ENCODE measurements around the gene ASXL1.

ASXL1 gene

GRCh38 chr20:32416206-32416605, 58.1 kb downstream of the ASXL1 start:
- H3K36me3 ChIP-seq (ENCODE audit: control insufficient read depth, insufficient read depth, low read length, severe bottlenecking), result no peaks in the 10 kb centered on the region
- no peak overlapping the region for H3K4me3 ChIP-seq (ENCODE audit: low read length)
- no peaks in the 10 kb centered on the region for H3K27me3 ChIP-seq (replicated peaks; ENCODE audit: control insufficient read depth, insufficient read depth, low read length)
- no peak overlapping the region for H3K9ac ChIP-seq (ENCODE audit: low read length)
- no peaks in the 10 kb centered on the region for H3K4me1 ChIP-seq (ENCODE audit: control insufficient read depth, insufficient read depth, low read length)
- DNase-seq (ENCODE audit: low read depth), result no peak
- H3K9me3 ChIP-seq (ENCODE audit: control insufficient read depth, low read length), result no peaks in the 10 kb centered on the region

- Histone ChIP-seq H3K9me3 (ENCODE audit: control insufficient read depth, low read length) (no peaks in the 10 kb centered on the region), H3K4me1 (ENCODE audit: control insufficient read depth, insufficient read depth, low read length) (no peaks in the 10 kb centered on the region), H3K27me3 (replicated peaks; ENCODE audit: control insufficient read depth, insufficient read depth, low read length) (no peaks in the 10 kb centered on the region), H3K4me3 (ENCODE audit: low read length) (no peak overlapping the region), H3K9ac (ENCODE audit: low read length) (no peak overlapping the region), H3K36me3 (ENCODE audit: control insufficient read depth, insufficient read depth, low read length, severe bottlenecking) (no peaks in the 10 kb centered on the region)
- DNase-seq (ENCODE audit: low read depth), result no peak
Measured at GRCh38 chr20:32418376-32418775, 60.2 kb downstream of the ASXL1 start.

GRCh38 chr20:32421290-32421689, 63.2 kb downstream of the ASXL1 start:
- no peaks in the 10 kb centered on the region for H3K27me3 ChIP-seq (replicated peaks; ENCODE audit: control insufficient read depth, insufficient read depth, low read length)
- no peak overlapping the region for H3K4me3 ChIP-seq (ENCODE audit: low read length)
- no peaks in the 10 kb centered on the region for H3K9me3 ChIP-seq (ENCODE audit: control insufficient read depth, low read length)
- no peaks in the 10 kb centered on the region for H3K4me1 ChIP-seq (ENCODE audit: control insufficient read depth, insufficient read depth, low read length)
- peaks cover 3% of the 10 kb centered on the region for H3K36me3 ChIP-seq (ENCODE audit: control insufficient read depth, insufficient read depth, low read length, severe bottlenecking)
- H3K9ac ChIP-seq (ENCODE audit: low read length), result no peak overlapping the region
- DNase-seq (ENCODE audit: low read depth), result no peak

DNA sequence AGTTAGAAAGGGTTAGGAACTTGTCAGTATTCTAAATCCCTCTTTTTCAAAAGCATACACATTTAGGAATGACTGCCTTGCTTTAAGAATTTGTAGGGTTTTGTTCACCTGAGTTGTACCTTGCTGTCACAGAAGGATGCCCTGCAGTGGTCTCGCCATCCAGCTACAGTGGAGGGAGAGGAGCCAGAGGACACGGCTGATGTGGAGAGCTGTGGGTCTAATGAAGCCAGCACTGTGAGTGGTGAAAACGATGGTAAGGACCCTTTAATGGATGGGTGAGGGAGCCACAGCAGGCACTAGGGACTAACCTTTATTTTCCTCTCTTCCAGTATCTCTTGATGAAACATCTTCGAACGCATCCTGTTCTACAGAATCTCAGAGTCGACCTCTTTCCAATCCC, 69.9 kb downstream of the ASXL1 start:
- no peaks in the 10 kb centered on the region for H3K27me3 ChIP-seq (replicated peaks; ENCODE audit: control insufficient read depth, insufficient read depth, low read length)
- no peak overlapping the region for H3K9ac ChIP-seq (ENCODE audit: low read length)
- no peaks in the 10 kb centered on the region for H3K4me1 ChIP-seq (ENCODE audit: control insufficient read depth, insufficient read depth, low read length)
- H3K4me3 ChIP-seq (ENCODE audit: low read length), result no peak overlapping the region
- no peak for DNase-seq (ENCODE audit: low read depth)
- no peaks in the 10 kb centered on the region for H3K9me3 ChIP-seq (ENCODE audit: control insufficient read depth, low read length)
- peaks cover 63% of the 10 kb centered on the region for H3K36me3 ChIP-seq (ENCODE audit: control insufficient read depth, insufficient read depth, low read length, severe bottlenecking)

DNA sequence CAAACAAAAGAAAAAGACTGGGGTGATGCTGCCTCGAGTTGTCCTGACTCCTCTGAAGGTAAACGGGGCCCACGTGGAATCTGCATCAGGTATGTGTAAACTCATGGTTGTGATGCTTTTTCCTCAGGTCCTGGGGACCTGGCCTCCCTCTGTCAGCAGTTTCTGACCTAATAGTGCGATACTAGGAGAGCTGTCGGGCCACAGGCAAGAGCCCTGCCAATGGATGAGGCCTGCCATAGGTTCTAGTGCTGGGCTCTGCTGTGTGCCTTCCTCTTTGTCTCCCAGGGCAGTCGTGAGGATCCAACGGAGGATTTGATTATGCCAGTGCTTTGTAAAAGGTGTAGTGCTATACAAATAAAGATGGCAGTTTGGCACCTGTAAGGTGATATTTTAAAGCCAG, 71.2 kb downstream of the ASXL1 start:
- H3K36me3 ChIP-seq (ENCODE audit: control insufficient read depth, insufficient read depth, low read length, severe bottlenecking), result peaks cover 73% of the 10 kb centered on the region

GRCh38 chr20:32429745-32430360, 71.7 kb downstream of the ASXL1 start:
- Histone ChIP-seq H3K36me3 (ENCODE audit: control insufficient read depth, insufficient read depth, low read length, severe bottlenecking) (peaks cover 78% of the 10 kb centered on the region), H3K9ac (ENCODE audit: low read length) (no peak overlapping the region), H3K9me3 (ENCODE audit: control insufficient read depth, low read length) (no peaks in the 10 kb centered on the region), H3K4me3 (ENCODE audit: low read length) (no peak overlapping the region), H3K27me3 (replicated peaks; ENCODE audit: control insufficient read depth, insufficient read depth, low read length) (no peaks in the 10 kb centered on the region), H3K4me1 (ENCODE audit: control insufficient read depth, insufficient read depth, low read length) (no peaks in the 10 kb centered on the region)
- no peak for DNase-seq (ENCODE audit: low read depth)

More for the DNA sequence above, 71.2 kb downstream of the ASXL1 start:
- Histone ChIP-seq H3K4me1 (ENCODE audit: control insufficient read depth, insufficient read depth, low read length) (no peaks in the 10 kb centered on the region), H3K27me3 (replicated peaks; ENCODE audit: control insufficient read depth, insufficient read depth, low read length) (no peaks in the 10 kb centered on the region), H3K4me3 (ENCODE audit: low read length) (no peak overlapping the region), H3K9me3 (ENCODE audit: control insufficient read depth, low read length) (no peaks in the 10 kb centered on the region), H3K9ac (ENCODE audit: low read length) (no peak overlapping the region)
- DNase-seq (ENCODE audit: low read depth), result no peak

GRCh38 chr20:32431457-32431856, 73.3 kb downstream of the ASXL1 start:
- Histone ChIP-seq H3K36me3 (ENCODE audit: control insufficient read depth, insufficient read depth, low read length, severe bottlenecking) (peaks cover 94% of the 10 kb centered on the region), H3K27me3 (replicated peaks; ENCODE audit: control insufficient read depth, insufficient read depth, low read length) (no peaks in the 10 kb centered on the region), H3K4me3 (ENCODE audit: low read length) (no peak overlapping the region), H3K9me3 (ENCODE audit: control insufficient read depth, low read length) (no peaks in the 10 kb centered on the region), H3K9ac (ENCODE audit: low read length) (no peak overlapping the region), H3K4me1 (ENCODE audit: control insufficient read depth, insufficient read depth, low read length) (no peaks in the 10 kb centered on the region)
- no peak for DNase-seq (ENCODE audit: low read depth)

GRCh38 chr20:32432277-32432676, 74.1 kb downstream of the ASXL1 start:
- Histone ChIP-seq H3K4me1 (ENCODE audit: control insufficient read depth, insufficient read depth, low read length) (no peaks in the 10 kb centered on the region), H3K36me3 (ENCODE audit: control insufficient read depth, insufficient read depth, low read length, severe bottlenecking) (peaks cover 98% of the 10 kb centered on the region), H3K27me3 (replicated peaks; ENCODE audit: control insufficient read depth, insufficient read depth, low read length) (no peaks in the 10 kb centered on the region), H3K9ac (ENCODE audit: low read length) (no peak overlapping the region), H3K9me3 (ENCODE audit: control insufficient read depth, low read length) (no peaks in the 10 kb centered on the region), H3K4me3 (ENCODE audit: low read length) (no peak overlapping the region)
- DNase-seq (ENCODE audit: low read depth), result no peak

GRCh38 chr20:32433311-32434021, 75.3 kb downstream of the ASXL1 start:
- no peak for DNase-seq (ENCODE audit: low read depth)
- H3K9me3 ChIP-seq (ENCODE audit: control insufficient read depth, low read length), result no peaks in the 10 kb centered on the region
- H3K36me3 ChIP-seq (ENCODE audit: control insufficient read depth, insufficient read depth, low read length, severe bottlenecking), result peaks cover 95% of the 10 kb centered on the region
- H3K4me1 ChIP-seq (ENCODE audit: control insufficient read depth, insufficient read depth, low read length), result peaks cover 2% of the 10 kb centered on the region
- no peak overlapping the region for H3K9ac ChIP-seq (ENCODE audit: low read length)
- no peaks in the 10 kb centered on the region for H3K27me3 ChIP-seq (replicated peaks; ENCODE audit: control insufficient read depth, insufficient read depth, low read length)
- no peak overlapping the region for H3K4me3 ChIP-seq (ENCODE audit: low read length)

DNA sequence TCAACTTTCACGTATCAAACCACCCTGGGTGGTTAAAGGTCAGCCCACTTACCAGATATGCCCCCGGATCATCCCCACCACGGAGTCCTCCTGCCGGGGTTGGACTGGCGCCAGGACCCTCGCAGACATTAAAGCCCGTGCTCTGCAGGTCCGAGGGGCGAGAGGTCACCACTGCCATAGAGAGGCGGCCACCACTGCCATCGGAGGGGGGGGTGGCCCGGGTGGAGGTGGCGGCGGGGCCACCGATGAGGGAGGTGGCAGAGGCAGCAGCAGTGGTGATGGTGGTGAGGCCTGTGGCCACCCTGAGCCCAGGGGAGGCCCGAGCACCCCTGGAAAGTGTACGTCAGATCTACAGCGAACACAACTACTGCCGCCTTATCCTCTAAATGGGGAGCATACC, 76.3 kb downstream of the ASXL1 start:
- DNase-seq (ENCODE audit: low read depth), result no peak
- H3K27me3 ChIP-seq (replicated peaks; ENCODE audit: control insufficient read depth, insufficient read depth, low read length), result no peaks in the 10 kb centered on the region
- H3K36me3 ChIP-seq (ENCODE audit: control insufficient read depth, insufficient read depth, low read length, severe bottlenecking), result peaks cover 91% of the 10 kb centered on the region
- H3K4me1 ChIP-seq (ENCODE audit: control insufficient read depth, insufficient read depth, low read length), result peaks cover 11% of the 10 kb centered on the region
- H3K4me3 ChIP-seq (ENCODE audit: low read length), result no peak overlapping the region
- no peaks in the 10 kb centered on the region for H3K9me3 ChIP-seq (ENCODE audit: control insufficient read depth, low read length)
- no peak overlapping the region for H3K9ac ChIP-seq (ENCODE audit: low read length)

DNA sequence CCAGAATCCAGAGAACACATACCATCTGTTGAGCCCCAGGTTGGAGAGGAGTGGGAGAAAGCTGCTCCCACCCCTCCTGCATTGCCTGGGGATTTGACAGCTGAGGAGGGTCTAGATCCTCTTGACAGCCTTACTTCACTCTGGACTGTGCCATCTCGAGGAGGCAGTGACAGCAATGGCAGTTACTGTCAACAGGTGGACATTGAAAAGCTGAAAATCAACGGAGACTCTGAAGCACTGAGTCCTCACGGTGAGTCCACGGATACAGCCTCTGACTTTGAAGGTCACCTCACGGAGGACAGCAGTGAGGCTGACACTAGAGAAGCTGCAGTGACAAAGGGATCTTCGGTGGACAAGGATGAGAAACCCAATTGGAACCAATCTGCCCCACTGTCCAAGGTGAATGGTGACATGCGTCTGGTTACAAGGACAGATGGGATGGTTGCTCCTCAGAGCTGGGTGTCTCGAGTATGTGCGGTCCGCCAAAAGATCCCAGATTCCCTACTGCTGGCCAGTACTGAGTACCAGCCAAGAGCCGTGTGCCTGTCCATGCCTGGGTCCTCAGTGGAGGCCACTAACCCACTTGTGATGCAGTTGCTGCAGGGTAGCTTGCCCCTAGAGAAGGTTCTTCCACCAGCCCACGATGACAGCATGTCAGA, 77.4 kb downstream of the ASXL1 start:
- peaks cover 14% of the 10 kb centered on the region for H3K4me1 ChIP-seq (ENCODE audit: control insufficient read depth, insufficient read depth, low read length)
- H3K36me3 ChIP-seq (ENCODE audit: control insufficient read depth, insufficient read depth, low read length, severe bottlenecking), result peaks cover 80% of the 10 kb centered on the region
- H3K4me3 ChIP-seq (ENCODE audit: low read length), result no peak overlapping the region
- no peaks in the 10 kb centered on the region for H3K27me3 ChIP-seq (replicated peaks; ENCODE audit: control insufficient read depth, insufficient read depth, low read length)
- no peaks in the 10 kb centered on the region for H3K9me3 ChIP-seq (ENCODE audit: control insufficient read depth, low read length)
- no peak for DNase-seq (ENCODE audit: low read depth)
- H3K9ac ChIP-seq (ENCODE audit: low read length), result no peak overlapping the region
